Naive B cell (primary cell): ENCODE measurements around the gene FHL3. TPM values are rescaled to one million over a fixed set of nuclear protein-coding genes. Genes with fewer than 3 reads are reported as not detected.

Source experiments
- ATAC-seq, 2 donors: fragments of 150-1000 bp; cut with Tn5 transposase; 2 replicates each; pipeline ENCODE4 v1.10.0; 2021; ENCODE audit warnings: low read depth in 2 of 2, mild to moderate bottlenecking in 2 of 2, moderate library complexity in 2 of 2
- DNase-seq: peaks from one replicate; pipeline ENCODE4 v3.0.0; 2022
- H3K27ac Mint-ChIP-seq, 6 donors: one replicate each; pipeline ENCODE4 v1.8.0; 2020 to 2022; ENCODE audit warnings: mild to moderate bottlenecking in 6 of 6, mixed read lengths in 6 of 6, moderate library complexity in 5 of 6, inconsistent platforms in 2 of 6
- H3K27me3 Mint-ChIP-seq, 3 donors: one replicate each; pipeline ENCODE4 v1.8.0; 2021 to 2022; ENCODE audit warnings: mixed read lengths in 3 of 3, mild to moderate bottlenecking in 1 of 3
- H3K36me3 Mint-ChIP-seq, 2 donors: one replicate each; pipeline ENCODE4 v1.8.0; 2020 to 2022; ENCODE audit warnings: mixed read lengths in 2 of 2, inconsistent platforms in 1 of 2, mild to moderate bottlenecking in 1 of 2
- H3K4me1 Mint-ChIP-seq, 3 donors: one replicate each; pipeline ENCODE4 v1.8.0; 2020 to 2022; ENCODE audit warnings: mixed read lengths in 3 of 3, inconsistent platforms in 1 of 3, mild to moderate bottlenecking in 1 of 3, moderate library complexity in 1 of 3
- H3K4me3 Mint-ChIP-seq, 8 donors: one replicate each; pipeline ENCODE4 v1.8.0; 2020 to 2022; ENCODE audit warnings: mild to moderate bottlenecking in 8 of 8, mixed read lengths in 8 of 8, moderate library complexity in 8 of 8, inconsistent platforms in 2 of 8
- H3K9me3 Mint-ChIP-seq, 7 donors: one replicate each; pipeline ENCODE4 v1.8.0; 2020 to 2022; ENCODE audit warnings: mixed read lengths in 7 of 7, mild to moderate bottlenecking in 5 of 7, inconsistent platforms in 2 of 7, moderate library complexity in 1 of 7
- polyA plus RNA-seq, 6 donors: library from polyadenylated mRNA; unstranded; fragments of 300-500 nt; fragmentation: Illumina TruSeq; gene quantifications; one replicate each; pipeline ENCODE4 v1.2.3, GENCODE V29; 2021; ENCODE audit warnings: low read depth in 6 of 6

The FHL3 gene
- 1 to 10 TPM in 5 of 6 donors, under 1 TPM in 1; 0.88 to 5.1 (median 1.8) TPM for polyA plus RNA-seq

- Mint-ChIP-seq H3K4me1 (peaks cover 13 to 19% (median 13%) of the 10 kb centered on the region in 3 donors), H3K27ac (peak within 1 kb of the TSS in 5 of 6 donors; percentile 24 to 86 (median 54)), H3K36me3 (no peaks in the 10 kb centered on the region), H3K9me3 (no peaks in the 10 kb centered on the region), H3K4me3 (peak within 1 kb of the TSS; percentile 71 to 92 (median 82)), H3K27me3 (peaks cover 0 to 18% (median 12%) of the 10 kb centered on the region in 3 donors)
- DNase-seq (no peak), ATAC-seq (peak; percentile 57 to 59)
Observed at GRCh38 chr1:38005195-38006007, at the start of gene FHL3. Gene FHL3 (minus strand): TSS chr1:38005514. CDS start chr1:37999412, 6,102 bp downstream.

GRCh38 chr1:38053416-38054091, 48.2 kb upstream of the FHL3 start:
- H3K36me3 Mint-ChIP-seq: no peaks in the 10 kb centered on the region
- no peak for DNase-seq
- no peaks in the 10 kb centered on the region for H3K9me3 Mint-ChIP-seq
- H3K27ac Mint-ChIP-seq: peak overlapping the region in 1 of 6 donors; percentile 67
- no peak for ATAC-seq
- H3K4me3 Mint-ChIP-seq: no peak overlapping the region
- H3K27me3 Mint-ChIP-seq: peaks cover 14 to 26% (median 24%) of the 10 kb centered on the region in 3 donors
- peaks cover 17 to 23% (median 18%) of the 10 kb centered on the region in 3 donors for H3K4me1 Mint-ChIP-seq

GRCh38 chr1:38052750-38053415, 47.6 kb upstream of the FHL3 start:
- no peaks in the 10 kb centered on the region for H3K9me3 Mint-ChIP-seq
- no peaks in the 10 kb centered on the region for H3K36me3 Mint-ChIP-seq
- peak; percentile 92 to 96 for ATAC-seq
- DNase-seq: peak; percentile 48
- peaks cover 17 to 23% (median 18%) of the 10 kb centered on the region in 3 donors for H3K4me1 Mint-ChIP-seq
- H3K4me3 Mint-ChIP-seq: peak overlapping the region in 2 of 8 donors; percentile 13 to 25
- peak overlapping the region in 5 of 6 donors; percentile 30 to 81 (median 50) for H3K27ac Mint-ChIP-seq
- peaks cover 14 to 25% (median 20%) of the 10 kb centered on the region in 3 donors for H3K27me3 Mint-ChIP-seq

GRCh38 chr1:38051079-38051543, 45.8 kb upstream of the FHL3 start:
- DNase-seq: no peak
- H3K27ac Mint-ChIP-seq: no peak overlapping the region
- no peak for ATAC-seq
- no peaks in the 10 kb centered on the region for H3K36me3 Mint-ChIP-seq
- peaks cover 14 to 24% (median 20%) of the 10 kb centered on the region in 3 donors for H3K27me3 Mint-ChIP-seq
- H3K9me3 Mint-ChIP-seq: no peaks in the 10 kb centered on the region
- H3K4me3 Mint-ChIP-seq: no peak overlapping the region
- peaks cover 17 to 26% (median 23%) of the 10 kb centered on the region in 3 donors for H3K4me1 Mint-ChIP-seq

GRCh38 chr1:38050397-38051078, 45.2 kb upstream of the FHL3 start:
- ATAC-seq: no peak
- H3K27me3 Mint-ChIP-seq: peaks cover 14 to 18% (median 16%) of the 10 kb centered on the region in 3 donors
- H3K9me3 Mint-ChIP-seq: no peaks in the 10 kb centered on the region
- no peak for DNase-seq
- peak overlapping the region in 2 of 8 donors; percentile 70 to 77 for H3K4me3 Mint-ChIP-seq
- no peak overlapping the region for H3K27ac Mint-ChIP-seq
- H3K4me1 Mint-ChIP-seq: peaks cover 17 to 26% (median 23%) of the 10 kb centered on the region in 3 donors
- H3K36me3 Mint-ChIP-seq: no peaks in the 10 kb centered on the region

GRCh38 chr1:38047603-38048141, 42.4 kb upstream of the FHL3 start:
- Mint-ChIP-seq H3K4me1 (peaks cover 17 to 34% (median 17%) of the 10 kb centered on the region in 3 donors), H3K27me3 (peaks cover 18 to 35% (median 20%) of the 10 kb centered on the region in 3 donors), H3K27ac (peak overlapping the region in 4 of 6 donors; percentile 37 to 92 (median 46)), H3K4me3 (peak overlapping the region; percentile 74 to 88 (median 84)), H3K9me3 (no peaks in the 10 kb centered on the region), H3K36me3 (no peaks in the 10 kb centered on the region)
- ATAC-seq (peak in 1 of 2 donors; percentile 1), DNase-seq (no peak)

- DNase-seq (peak; percentile 73), ATAC-seq (peak; percentile 79 to 81)
- Mint-ChIP-seq H3K4me3 (peak overlapping the region; percentile 74 to 88 (median 84)), H3K27me3 (peaks cover 23 to 41% (median 27%) of the 10 kb centered on the region in 3 donors), H3K4me1 (peaks cover 10 to 28% (median 13%) of the 10 kb centered on the region in 3 donors), H3K36me3 (no peaks in the 10 kb centered on the region), H3K9me3 (no peaks in the 10 kb centered on the region), H3K27ac (peak overlapping the region in 1 of 6 donors; percentile 92)
Observed at GRCh38 chr1:38046884-38047602, 41.7 kb upstream of the FHL3 start.

- Mint-ChIP-seq H3K27ac (peak within 1 kb of the TSS in 4 of 6 donors; percentile 6 to 92 (median 46)), H3K9me3 (no peaks in the 10 kb centered on the region), H3K27me3 (peaks cover 30 to 47% (median 33%) of the 10 kb centered on the region in 3 donors), H3K4me3 (peak within 1 kb of the TSS; percentile 74 to 88 (median 84)), H3K36me3 (no peaks in the 10 kb centered on the region), H3K4me1 (peaks cover 10 to 28% (median 12%) of the 10 kb centered on the region in 3 donors)
- DNase-seq (no peak), ATAC-seq (peak; percentile 27 to 31)
Observed at GRCh38 chr1:38046333-38046883, 41.1 kb upstream of the FHL3 start, which contains the start of gene POU3F1. Gene POU3F1 (minus strand): TSS chr1:38046793. CDS start chr1:38046743, 50 bp downstream.

- peaks cover 10 to 28% (median 12%) of the 10 kb centered on the region in 3 donors for H3K4me1 Mint-ChIP-seq
- no peaks in the 10 kb centered on the region for H3K36me3 Mint-ChIP-seq
- peak overlapping the region in 7 of 8 donors; percentile 44 to 77 (median 65) for H3K4me3 Mint-ChIP-seq
- no peak for ATAC-seq
- H3K27me3 Mint-ChIP-seq: peaks cover 34 to 55% (median 40%) of the 10 kb centered on the region in 3 donors
- H3K9me3 Mint-ChIP-seq: no peaks in the 10 kb centered on the region
- H3K27ac Mint-ChIP-seq: peak overlapping the region in 1 of 6 donors; percentile 6
- DNase-seq: peak; percentile 21
Observed at GRCh38 chr1:38045401-38046332, 40.4 kb upstream of the FHL3 start.
